ENCODE measurements around the gene TBC1D4. TPM values are rescaled to one million over a fixed set of nuclear protein-coding genes. Genes with fewer than 3 reads are reported as not detected.

TBC1D4 gene
- total RNA-seq, 4 donors from 2014 or later: 20.2 to 74.7 (median 30.9) TPM

- Histone ChIP-seq H3K4me3 (no peak overlapping the region), H3K27ac (no peak overlapping the region), H3K27me3 (no peaks in the 10 kb centered on the region), H3K4me1 (no peaks in the 10 kb centered on the region), H3K36me3 (no peaks in the 10 kb centered on the region), H3K9me3 (no peaks in the 10 kb centered on the region)
- no peak for DNase-seq
- intact Hi-C loops (cut with DNase I; ENCODE audit: low total_unique reads): no loop called here
- TF ChIP-seq POLR2A (IDR thresholded peaks at IDR 0.05) (no peak), CTCF (IDR thresholded peaks at IDR 0.05) (no peak)
Observed at GRCh38 chr13:75360170-75360569, 121.8 kb downstream of the TBC1D4 start.

DNA sequence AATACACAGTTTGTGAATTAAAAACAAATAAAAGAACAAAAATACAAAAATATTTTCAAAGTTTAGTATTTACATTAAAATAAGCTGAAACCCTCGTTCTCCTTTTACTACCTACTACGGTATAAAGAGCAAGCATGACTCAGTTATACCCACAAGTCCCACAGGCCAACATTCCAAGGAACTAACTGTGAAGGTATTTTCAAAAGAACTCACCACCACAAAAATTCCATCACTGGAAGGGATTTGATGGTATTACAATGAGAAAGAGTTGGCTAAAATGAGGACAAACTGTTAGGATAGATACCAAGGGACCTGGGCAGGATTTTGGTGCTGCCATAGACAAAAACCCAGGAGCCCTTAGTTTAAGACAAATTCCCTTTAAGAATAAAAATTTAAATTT lies 122.7 kb downstream of the TBC1D4 start:
- no peak overlapping the region for H3K4me3 ChIP-seq
- H3K27ac ChIP-seq: no peak overlapping the region
- intact Hi-C loops (cut with DNase I; ENCODE audit: low total_unique reads): no loop called here
- DNase-seq: no peak
- no peaks in the 10 kb centered on the region for H3K36me3 ChIP-seq
- no peaks in the 10 kb centered on the region for H3K27me3 ChIP-seq
- TF ChIP-seq POLR2A (IDR thresholded peaks at IDR 0.05) (no peak), CTCF (IDR thresholded peaks at IDR 0.05) (no peak)
- H3K9me3 ChIP-seq: no peaks in the 10 kb centered on the region
- H3K4me1 ChIP-seq: no peaks in the 10 kb centered on the region

- TF ChIP-seq CTCF (IDR thresholded peaks at IDR 0.05) (peak in 2 of 4 experiments; percentile 31 to 39), POLR2A (IDR thresholded peaks at IDR 0.05) (no peak)
- no peaks in the 10 kb centered on the region for H3K36me3 ChIP-seq
- H3K27ac ChIP-seq: no peak overlapping the region
- no peak overlapping the region for H3K4me3 ChIP-seq
- no peak for DNase-seq
- H3K9me3 ChIP-seq: no peaks in the 10 kb centered on the region
- intact Hi-C loops (cut with DNase I; ENCODE audit: low total_unique reads): no loop called here
- H3K27me3 ChIP-seq: no peaks in the 10 kb centered on the region
- H3K4me1 ChIP-seq: no peaks in the 10 kb centered on the region
Observed at GRCh38 chr13:75357576-75358289, 124.2 kb downstream of the TBC1D4 start.

DNA sequence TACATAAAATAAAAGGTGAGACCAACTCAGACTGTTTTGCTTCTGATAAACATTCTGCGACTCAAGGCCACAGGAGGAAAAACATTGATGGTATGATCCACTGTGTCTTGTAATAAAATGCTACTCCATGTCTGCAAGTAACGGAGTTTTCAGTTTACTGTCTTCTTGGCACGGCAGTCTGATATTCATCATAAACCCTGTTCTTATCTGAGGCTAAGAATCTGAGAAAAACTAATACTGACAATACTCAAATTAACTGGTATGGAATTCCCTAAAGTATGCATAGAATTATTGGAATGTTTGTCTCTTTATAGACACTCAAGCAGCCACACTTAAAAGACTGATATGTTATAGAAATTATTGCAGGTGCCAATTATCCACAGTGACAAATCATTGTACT lies 125.5 kb downstream of the TBC1D4 start:
- H3K9me3 ChIP-seq: no peaks in the 10 kb centered on the region
- no peaks in the 10 kb centered on the region for H3K27me3 ChIP-seq
- intact Hi-C loops (cut with DNase I; ENCODE audit: low total_unique reads): no loop called here
- no peaks in the 10 kb centered on the region for H3K36me3 ChIP-seq
- DNase-seq: no peak
- H3K27ac ChIP-seq: no peak overlapping the region
- no peaks in the 10 kb centered on the region for H3K4me1 ChIP-seq
- TF ChIP-seq CTCF (IDR thresholded peaks at IDR 0.05) (no peak), POLR2A (IDR thresholded peaks at IDR 0.05) (no peak)
- H3K4me3 ChIP-seq: no peak overlapping the region

DNA sequence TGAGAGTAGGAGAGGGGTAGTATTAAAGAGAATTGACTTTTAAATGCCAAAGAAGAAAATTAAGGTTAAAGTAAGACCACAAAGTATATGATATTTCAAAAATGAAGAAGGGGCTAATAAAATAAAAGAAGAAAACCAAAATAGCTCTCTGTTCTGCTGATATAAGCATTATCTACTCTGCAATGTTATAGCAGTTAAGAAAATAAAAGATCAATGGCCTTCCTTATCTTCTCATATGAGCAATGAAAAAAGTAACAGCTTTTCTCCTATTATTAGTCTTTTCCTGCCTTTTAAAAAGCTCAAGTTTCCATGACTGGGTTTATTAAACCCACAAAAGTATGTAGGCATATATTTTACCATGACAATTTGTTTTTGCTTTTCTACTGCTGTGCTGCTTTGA lies 126.4 kb downstream of the TBC1D4 start:
- Histone ChIP-seq H3K27me3 (no peaks in the 10 kb centered on the region), H3K4me1 (no peaks in the 10 kb centered on the region), H3K36me3 (no peaks in the 10 kb centered on the region), H3K27ac (no peak overlapping the region), H3K9me3 (no peaks in the 10 kb centered on the region), H3K4me3 (no peak overlapping the region)
- intact Hi-C loops (cut with DNase I; ENCODE audit: low total_unique reads): no loop called here
- no peak for DNase-seq
- no peak for TF ChIP-seq POLR2A (IDR thresholded peaks at IDR 0.05)
- TF ChIP-seq CTCF (IDR thresholded peaks at IDR 0.05): no peak

Measured in uterus (tissue), 4 donors.